Activated naive CD4-positive, alpha-beta T cell treated with anti-CD3 and anti-CD28 coated beads, Interleukin-2, amount 10 ng/mL, durations not matched to agents 7 days and 5 days (primary cell): ENCODE results near the gene AK4.
"Not testable (repeated sequence)": the region's sequence is repeated elsewhere in the genome, so short reads cannot be mapped to it uniquely, and the experiment has no call there.

Experiments used
- CTCF ChIA-PET: fragments of 350-600 bp; sonication (Branson Sonifier 250); formaldehyde crosslinking; loops from one replicate; lab custom pipeline; 2021; ENCODE audit warnings: antibody characterized with exemption; lab: Charles Lee
- DNase-seq: peaks from one replicate; pipeline ENCODE4 v3.0.0-alpha.2; 2020
- H3K27ac Mint-ChIP-seq: one replicate; pipeline ENCODE4 v1.8.0; 2021; ENCODE audit warnings: mild to moderate bottlenecking, moderate library complexity, mixed read lengths
- H3K27me3 Mint-ChIP-seq: one replicate; pipeline ENCODE4 v1.8.0; 2021; ENCODE audit warnings: mild to moderate bottlenecking, mixed read lengths
- H3K36me3 Mint-ChIP-seq: one replicate; pipeline ENCODE4 v1.8.0; 2021; ENCODE audit warnings: mixed read lengths
- H3K4me1 Mint-ChIP-seq: one replicate; pipeline ENCODE4 v1.8.0; 2021; ENCODE audit warnings: mixed read lengths
- H3K4me3 Mint-ChIP-seq: one replicate; pipeline ENCODE4 v1.8.0; 2021; ENCODE audit warnings: mild to moderate bottlenecking, moderate library complexity, mixed read lengths
- H3K9me3 Mint-ChIP-seq: one replicate; pipeline ENCODE4 v1.8.0; 2021; ENCODE audit warnings: mixed read lengths

AK4 gene

DNA sequence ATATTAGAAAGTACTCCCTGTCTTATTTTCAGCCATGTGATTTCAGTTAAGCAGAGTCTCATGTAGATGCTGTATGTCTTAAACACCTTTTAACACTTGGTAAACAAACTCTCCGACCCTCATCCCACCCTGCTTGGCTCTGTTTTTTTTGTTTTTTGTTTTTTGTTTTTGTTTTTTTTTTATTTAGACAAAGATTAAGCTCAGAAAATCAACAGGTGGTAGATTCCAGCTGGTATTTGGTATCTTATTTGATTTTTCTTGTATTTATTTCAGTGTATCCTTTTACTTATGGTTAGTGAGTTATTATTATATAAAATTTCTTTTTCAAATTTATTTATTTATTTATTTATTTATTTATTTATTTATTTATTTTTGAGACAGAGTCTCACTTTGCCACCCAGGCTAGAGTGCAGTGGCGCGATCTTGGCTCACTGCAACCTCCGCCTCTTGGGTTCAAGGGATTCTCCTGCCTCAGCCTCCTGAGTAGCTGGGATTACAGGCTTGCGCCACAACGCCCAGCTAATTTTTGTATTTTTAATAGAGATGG is 4.8 kb upstream of the AK4 start:
- H3K4me3 Mint-ChIP-seq, H3K36me3 Mint-ChIP-seq, H3K27ac Mint-ChIP-seq, DNase-seq, CTCF ChIA-PET, H3K9me3 Mint-ChIP-seq: not testable (repeated sequence)
- Mint-ChIP-seq H3K27me3 (peaks cover 28% of the 10 kb centered on the region), H3K4me1 (peaks cover 12% of the 10 kb centered on the region)

DNA sequence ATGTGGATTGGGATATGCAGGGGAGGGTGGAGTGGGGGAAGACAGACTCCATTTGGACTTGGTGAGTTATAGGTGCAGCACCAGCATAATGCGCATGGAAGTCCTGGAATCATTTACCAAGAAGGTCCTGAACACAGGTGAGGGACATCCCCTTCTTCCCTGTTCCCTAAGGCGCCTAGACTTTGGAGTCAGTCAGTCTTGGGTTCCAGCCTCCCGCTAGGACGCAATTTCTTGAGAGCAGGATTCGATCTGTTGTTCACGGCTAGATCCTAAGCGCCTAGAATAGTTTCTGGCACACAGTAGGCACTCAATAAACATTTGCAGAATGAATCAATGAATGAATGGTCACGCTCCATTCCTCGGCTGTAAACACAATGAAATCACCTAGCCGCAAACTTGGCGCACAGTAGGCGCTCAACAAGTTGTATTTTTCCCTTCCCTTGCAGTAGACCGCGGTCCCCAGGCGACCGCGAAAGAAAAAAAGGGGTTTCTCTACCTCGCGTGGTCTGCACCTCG is 1.0 kb upstream of the AK4 start:
- peaks cover 49% of the 10 kb centered on the region for H3K27me3 Mint-ChIP-seq
- DNase-seq = no peak
- CTCF ChIA-PET = no interaction called here

GRCh38 chr1:65147424-65148177 is 402 bp upstream of the AK4 start:
- H3K9me3 Mint-ChIP-seq = no peaks in the 10 kb centered on the region
- CTCF ChIA-PET = no interaction called here
- peaks cover 16% of the 10 kb centered on the region for H3K36me3 Mint-ChIP-seq
- DNase-seq = peak; percentile 70
- peak overlapping the region; percentile 83 for H3K4me3 Mint-ChIP-seq
- peaks cover 49% of the 10 kb centered on the region for H3K27me3 Mint-ChIP-seq
- H3K4me1 Mint-ChIP-seq = peaks cover 38% of the 10 kb centered on the region
- H3K27ac Mint-ChIP-seq = peak overlapping the region; percentile 84

More for the DNA sequence above, 1.0 kb upstream of the AK4 start:
- Mint-ChIP-seq H3K36me3 (peaks cover 16% of the 10 kb centered on the region), H3K4me3 (peak overlapping the region; percentile 83), H3K9me3 (no peaks in the 10 kb centered on the region), H3K27ac (peak overlapping the region; percentile 72), H3K4me1 (peaks cover 38% of the 10 kb centered on the region)

- peak; percentile 66 for DNase-seq
- peaks cover 49% of the 10 kb centered on the region for H3K27me3 Mint-ChIP-seq
- CTCF ChIA-PET = no interaction called here
- H3K36me3 Mint-ChIP-seq = peaks cover 24% of the 10 kb centered on the region
- H3K4me1 Mint-ChIP-seq = peaks cover 38% of the 10 kb centered on the region
- peak overlapping the region; percentile 91 for H3K4me3 Mint-ChIP-seq
- peak overlapping the region; percentile 79 for H3K27ac Mint-ChIP-seq
- H3K9me3 Mint-ChIP-seq = no peaks in the 10 kb centered on the region
Measured at GRCh38 chr1:65148548-65149350, 746 bp downstream of the AK4 start.

- H3K4me3 Mint-ChIP-seq = peak overlapping the region; percentile 91
- DNase-seq = no peak
- CTCF ChIA-PET = interaction anchor here (0.6 to 1.5 kb wide), 2 partner anchors 74 to 538 kb away, joined by 3 to 4 read pairs; no protein-coding TSS in a partner anchor
- peak overlapping the region; percentile 79 for H3K27ac Mint-ChIP-seq
- peaks cover 28% of the 10 kb centered on the region for H3K36me3 Mint-ChIP-seq
- no peaks in the 10 kb centered on the region for H3K9me3 Mint-ChIP-seq
- peaks cover 49% of the 10 kb centered on the region for H3K27me3 Mint-ChIP-seq
- peaks cover 38% of the 10 kb centered on the region for H3K4me1 Mint-ChIP-seq
Measured at GRCh38 chr1:65149351-65150107, 1.5 kb downstream of the AK4 start.

DNA sequence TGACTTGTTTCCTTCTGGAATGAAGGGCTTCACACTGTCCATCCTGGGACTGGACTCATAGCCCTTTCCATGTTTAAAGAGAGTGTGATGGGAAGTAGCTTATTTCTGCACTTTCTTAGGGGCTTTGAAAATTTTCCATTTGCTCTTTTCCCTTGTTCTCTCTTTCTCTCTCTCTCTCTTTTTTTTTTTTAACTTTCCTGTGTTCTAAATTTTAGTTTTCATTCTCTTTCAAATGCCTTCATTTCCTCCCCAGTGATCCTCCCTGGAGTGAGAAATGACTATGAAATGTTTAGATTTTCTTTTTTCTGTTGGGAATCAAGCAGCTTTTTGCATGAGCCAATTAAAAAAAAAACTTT is 2.1 kb downstream of the AK4 start:
- H3K27ac Mint-ChIP-seq = no peak overlapping the region
- peaks cover 49% of the 10 kb centered on the region for H3K27me3 Mint-ChIP-seq
- DNase-seq = no peak
- H3K9me3 Mint-ChIP-seq = no peaks in the 10 kb centered on the region
- peaks cover 38% of the 10 kb centered on the region for H3K4me1 Mint-ChIP-seq
- CTCF ChIA-PET = interaction anchor here (0.6 to 1.5 kb wide), 2 partner anchors 75 to 537 kb away, joined by 3 to 4 read pairs; no protein-coding TSS in a partner anchor
- peak overlapping the region; percentile 91 for H3K4me3 Mint-ChIP-seq
- H3K36me3 Mint-ChIP-seq = peaks cover 29% of the 10 kb centered on the region

GRCh38 chr1:65150583-65151263 is 2.7 kb downstream of the AK4 start:
- Mint-ChIP-seq H3K27ac (peak overlapping the region; percentile 37), H3K4me3 (peak overlapping the region; percentile 33), H3K27me3 (peaks cover 43% of the 10 kb centered on the region), H3K36me3 (peaks cover 29% of the 10 kb centered on the region), H3K4me1 (peaks cover 38% of the 10 kb centered on the region), H3K9me3 (no peaks in the 10 kb centered on the region)
- CTCF ChIA-PET = interaction anchor here (1.5 kb wide), 1 partner anchor 76 kb away, joined by 4 read pairs; no protein-coding TSS in a partner anchor
- no peak for DNase-seq

DNA sequence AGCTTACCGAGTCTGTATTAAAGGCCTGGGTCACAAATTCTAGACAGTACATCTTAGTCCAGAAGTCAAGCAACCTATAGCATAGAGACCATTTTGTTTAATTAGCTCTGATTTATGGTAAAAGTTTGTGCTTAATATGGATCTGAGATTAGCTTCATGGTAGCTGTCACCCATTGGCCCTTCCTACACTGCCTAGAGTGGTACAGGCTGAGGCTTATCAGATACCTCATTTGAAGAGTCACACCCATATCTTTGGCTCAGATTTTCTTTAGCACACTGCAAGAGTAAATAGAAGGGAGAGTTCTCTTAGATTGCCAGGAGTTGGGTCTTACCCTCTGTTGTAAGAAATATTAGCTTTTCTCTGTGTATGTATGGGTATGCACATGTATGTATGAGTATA is 3.6 kb downstream of the AK4 start:
- CTCF ChIA-PET = no interaction called here
- H3K36me3 Mint-ChIP-seq = peaks cover 29% of the 10 kb centered on the region

DNA sequence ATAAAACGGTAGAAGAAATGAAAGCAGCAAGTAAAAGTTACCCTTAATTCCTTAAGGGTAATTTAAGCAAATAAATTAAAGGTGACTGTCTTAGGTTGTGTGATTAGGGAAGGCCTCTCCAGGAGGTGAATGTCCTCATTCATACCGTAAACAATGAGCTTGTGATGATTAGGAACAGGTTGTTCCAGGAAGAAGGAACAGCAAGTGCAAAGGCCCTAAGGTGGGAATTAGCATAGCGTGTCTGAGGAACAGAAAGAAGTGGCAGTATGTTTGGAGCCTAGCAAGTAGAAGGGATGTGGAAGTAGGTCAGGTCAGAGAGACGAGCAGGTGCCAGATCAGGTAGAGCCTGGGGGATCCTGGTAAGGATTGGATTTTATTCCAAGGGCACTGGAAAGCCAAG is 5.6 kb downstream of the AK4 start:
- DNase-seq = no peak
- Mint-ChIP-seq H3K36me3 (peaks cover 35% of the 10 kb centered on the region), H3K27ac (no peak overlapping the region), H3K27me3 (peaks cover 20% of the 10 kb centered on the region), H3K4me3 (no peak overlapping the region), H3K4me1 (peaks cover 26% of the 10 kb centered on the region), H3K9me3 (no peaks in the 10 kb centered on the region)
- CTCF ChIA-PET = no interaction called here

More for the DNA sequence above, 3.6 kb downstream of the AK4 start:
- H3K9me3 Mint-ChIP-seq = no peaks in the 10 kb centered on the region
- no peak for DNase-seq
- H3K27ac Mint-ChIP-seq = no peak overlapping the region
- no peak overlapping the region for H3K4me3 Mint-ChIP-seq
- peaks cover 33% of the 10 kb centered on the region for H3K4me1 Mint-ChIP-seq
- peaks cover 34% of the 10 kb centered on the region for H3K27me3 Mint-ChIP-seq

GRCh38 chr1:65156910-65157545 is 9.0 kb downstream of the AK4 start:
- CTCF ChIA-PET = interaction anchor here (0.6 kb wide), 1 partner anchor 8 kb away, joined by 3 read pairs; no protein-coding TSS in a partner anchor
- no peak overlapping the region for H3K4me3 Mint-ChIP-seq
- no peak for DNase-seq
- no peaks in the 10 kb centered on the region for H3K9me3 Mint-ChIP-seq
- H3K27ac Mint-ChIP-seq = no peak overlapping the region
- H3K27me3 Mint-ChIP-seq = no peaks in the 10 kb centered on the region
- peaks cover 15% of the 10 kb centered on the region for H3K4me1 Mint-ChIP-seq
- peaks cover 18% of the 10 kb centered on the region for H3K36me3 Mint-ChIP-seq

GRCh38 chr1:65157546-65157941 is 9.5 kb downstream of the AK4 start:
- Mint-ChIP-seq H3K4me1 (peaks cover 15% of the 10 kb centered on the region), H3K27me3 (no peaks in the 10 kb centered on the region), H3K27ac (no peak overlapping the region), H3K4me3 (no peak overlapping the region), H3K9me3 (no peaks in the 10 kb centered on the region), H3K36me3 (peaks cover 18% of the 10 kb centered on the region)
- no peak for DNase-seq
- CTCF ChIA-PET = no interaction called here

- peaks cover 17% of the 10 kb centered on the region for H3K4me1 Mint-ChIP-seq
- not testable (repeated sequence) for H3K9me3 Mint-ChIP-seq, DNase-seq, H3K4me3 Mint-ChIP-seq, H3K27ac Mint-ChIP-seq, H3K27me3 Mint-ChIP-seq
- H3K36me3 Mint-ChIP-seq = peaks cover 16% of the 10 kb centered on the region
- CTCF ChIA-PET = interaction anchor here (0.6 kb wide), 1 partner anchor 1783 kb away, joined by 3 read pairs; no protein-coding TSS in a partner anchor
Measured at GRCh38 chr1:65159291-65159688, 11.3 kb downstream of the AK4 start.
